ENCODE data around the gene HELZ2.

HELZ2 gene

GRCh38 chr20:63574156-63574828 is at the start of gene HELZ2:
Gene HELZ2, minus strand, starts transcription at chr20:63574239. Its CDS starts 1,854 bp downstream, at chr20:63572385.
- TF ChIP-seq CTCF (IDR thresholded peaks at IDR 0.05) = no peak
- H3K4me3 ChIP-seq = peak within 1 kb of the TSS; percentile 91
- H3K27ac ChIP-seq = peak within 1 kb of the TSS; percentile 60 to 86
- peak; percentile 88 for DNase-seq (ENCODE audit: low spot score)

- no peak overlapping the region for H3K4me3 ChIP-seq
- no peak for TF ChIP-seq CTCF (IDR thresholded peaks at IDR 0.05)
- H3K27ac ChIP-seq = no peak overlapping the region
- DNase-seq (ENCODE audit: low spot score) = no peak
These were observed 48.7 kb upstream of the HELZ2 start for GRCh38 chr20:63622732-63623131.

- DNase-seq (ENCODE audit: low spot score) = no peak
- Histone ChIP-seq H3K4me3 (no peak overlapping the region), H3K27ac (no peak overlapping the region)
- no peak for TF ChIP-seq CTCF (IDR thresholded peaks at IDR 0.05)
These were observed 48.1 kb upstream of the HELZ2 start for GRCh38 chr20:63622096-63622495.

- no peak for TF ChIP-seq CTCF (IDR thresholded peaks at IDR 0.05)
- Histone ChIP-seq H3K27ac (no peak overlapping the region), H3K4me3 (no peak overlapping the region)
- DNase-seq (ENCODE audit: low spot score) = no peak
These were observed 47.0 kb upstream of the HELZ2 start for GRCh38 chr20:63620991-63621390.

- H3K27ac ChIP-seq = no peak overlapping the region
- TF ChIP-seq CTCF (IDR thresholded peaks at IDR 0.05) = no peak
- no peak for DNase-seq (ENCODE audit: low spot score)
- no peak overlapping the region for H3K4me3 ChIP-seq
These were observed 45.5 kb upstream of the HELZ2 start for GRCh38 chr20:63619505-63619904.

GRCh38 chr20:63619086-63619485 is 45.0 kb upstream of the HELZ2 start:
- H3K4me3 ChIP-seq = no peak overlapping the region
- no peak for TF ChIP-seq CTCF (IDR thresholded peaks at IDR 0.05)

GRCh38 chr20:63618291-63618980 is 44.4 kb upstream of the HELZ2 start:
- TF ChIP-seq CTCF (IDR thresholded peaks at IDR 0.05) = no peak
- no peak for DNase-seq (ENCODE audit: low spot score)

More at GRCh38 chr20:63619086-63619485, 45.0 kb upstream of the HELZ2 start:
- no peak for DNase-seq (ENCODE audit: low spot score)
- no peak overlapping the region for H3K27ac ChIP-seq

More at GRCh38 chr20:63618291-63618980, 44.4 kb upstream of the HELZ2 start:
- H3K4me3 ChIP-seq = no peak overlapping the region
- H3K27ac ChIP-seq = no peak overlapping the region

All from coronary artery (tissue), 2 donors.